Endothelial cell of umbilical vein (primary cell): ENCODE results near the gene YIPF1. TPM values are rescaled to one million over a fixed set of nuclear protein-coding genes. Genes with fewer than 3 reads are reported as not detected.

Experiments used
- BruUV-seq: library from RNA; stranded (reverse); fragments of 400-500 nt; replicated peaks from 2 replicates; lab custom pipeline; 2021; lab: Mats Ljungman, UMichigan
- CTCF ChIA-PET: fragments of 300-600, 350-600 bp; sonication (Branson Sonifier 250); formaldehyde crosslinking; loops from one replicate; lab custom pipeline; 2021; ENCODE audit warnings: antibody characterized with exemption, inconsistent platforms; lab: Charles Lee
- POLR2A ChIA-PET: fragments of 300-600, 350-600 bp; sonication (Branson Sonifier 250); formaldehyde crosslinking; loops from one replicate; lab custom pipeline; 2021; ENCODE audit warnings: antibody characterized with exemption, inconsistent platforms; lab: Charles Lee
- DNase-seq: peaks from one replicate; pipeline ENCODE4 v3.0.0-alpha.2; 2011; ENCODE audit warnings: low read depth, low spot score
- FAIRE-seq: peaks from 2 replicates; lab custom pipeline; 2011; peaks lifted over from hg19 to GRCh38; lab: Jason Lieb, UNC
- H2AFZ ChIP-seq: 2 replicates; pipeline ENCODE4 v1.6.0; 2012; ENCODE audit warnings: low read depth, low read length, control low read depth, inconsistent platforms
- H3K27ac ChIP-seq: 2 replicates; pipeline ENCODE4 v1.5.1; 2011; ENCODE audit warnings: low read depth, mild to moderate bottlenecking, control low read depth, low read length, moderate library complexity; ENCODE audit not compliant: insufficient read depth
- H3K27me3 ChIP-seq, 2 experiments: 2 replicates each; pipeline versions ENCODE4 v1.6.0 to v1.6.1; 2011; ENCODE audit warnings: low read length in 2 of 2, mixed read lengths in 1 of 2; ENCODE audit not compliant: control insufficient read depth in 2 of 2, insufficient read depth in 2 of 2
- H3K36me3 ChIP-seq, 2 experiments: 2 replicates in 1 of 2; 3 replicates in 1 of 2; pipeline ENCODE4 v1.5.1; 2011; ENCODE audit warnings: low read length in 2 of 2, mild to moderate bottlenecking in 1 of 2, moderate library complexity in 1 of 2; ENCODE audit not compliant: control insufficient read depth in 2 of 2, insufficient read depth in 2 of 2; ENCODE audit errors: extremely low read depth in 1 of 2
- H3K4me1 ChIP-seq: 3 replicates; pipeline ENCODE4 v1.5.1; 2011; ENCODE audit warnings: mild to moderate bottlenecking, low read length; ENCODE audit not compliant: control insufficient read depth, insufficient read depth; ENCODE audit errors: extremely low read depth
- H3K4me2 ChIP-seq: 2 replicates; pipeline ENCODE4 v1.6.1; 2011; ENCODE audit warnings: low read length, control low read depth, mixed read lengths; ENCODE audit not compliant: insufficient read depth
- H3K4me3 ChIP-seq, 3 experiments: fragments of 200-600 bp in 1 of 3; sonication (generic), shearing (Covaris generic) in 1 of 3; replicated peaks in 1 of 3; 2 replicates each; pipeline ENCODE4 v1.5.1; 2011 to 2016; ENCODE audit warnings: control low read depth in 3 of 3, low read length in 3 of 3, mild to moderate bottlenecking in 2 of 3, inconsistent platforms in 1 of 3, low read depth in 1 of 3, moderate library complexity in 1 of 3; ENCODE audit not compliant: insufficient read depth in 1 of 3
- H3K79me2 ChIP-seq: 2 replicates; pipeline ENCODE4 v1.6.0; 2012; ENCODE audit warnings: low read length, inconsistent platforms; ENCODE audit not compliant: control insufficient read depth, insufficient read depth
- H3K9ac ChIP-seq: replicated peaks from 2 replicates; pipeline ENCODE3; 2011; ENCODE audit warnings: low read length, control low read depth; ENCODE audit not compliant: insufficient read depth; ENCODE audit errors: extremely low read depth
- H3K9me1 ChIP-seq: replicated peaks from 3 replicates; pipeline ENCODE4 v1.6.0; 2011; ENCODE audit warnings: mild to moderate bottlenecking, low read length; ENCODE audit not compliant: control insufficient read depth, insufficient read depth; ENCODE audit errors: extremely low read depth
- H3K9me3 ChIP-seq: replicated peaks from 2 replicates; pipeline ENCODE4 v1.5.1; 2012; ENCODE audit warnings: low read length, inconsistent platforms; ENCODE audit not compliant: control insufficient read depth, insufficient read depth
- H4K20me1 ChIP-seq: replicated peaks from 2 replicates; pipeline ENCODE3; 2011; ENCODE audit warnings: mild to moderate bottlenecking, low read length; ENCODE audit not compliant: control insufficient read depth, insufficient read depth; ENCODE audit errors: extremely low read depth
- CTCF ChIP-seq, 2 donors: IDR thresholded peaks; 1 replicate in 1 of 2; 2 replicates in 1 of 2; pipeline ENCODE4 v1.5.1; 2011; ENCODE audit warnings: low read length in 2 of 2, mild to moderate bottlenecking in 2 of 2, moderate library complexity in 2 of 2, control low read depth in 1 of 2, inconsistent platforms in 1 of 2, low read depth in 1 of 2; ENCODE audit not compliant: insufficient read depth in 1 of 2; ENCODE audit errors: extremely low read depth in 1 of 2
- EZH2 ChIP-seq: IDR thresholded peaks from 2 replicates; pipeline ENCODE4 v1.6.1; 2012; ENCODE audit warnings: borderline replicate concordance, low read depth, mild to moderate bottlenecking, moderate library complexity, low read length, inconsistent platforms; ENCODE audit not compliant: severe bottlenecking
- FOS ChIP-seq: IDR thresholded peaks from 2 replicates; pipeline ENCODE4 v1.6.1; 2011; ENCODE audit warnings: mild to moderate bottlenecking, low read length, moderate library complexity, borderline replicate concordance; ENCODE audit not compliant: insufficient read depth
- GATA2 ChIP-seq: IDR thresholded peaks from 2 replicates; pipeline ENCODE4 v1.7.0; 2011; ENCODE audit warnings: low read depth, mild to moderate bottlenecking, moderate library complexity, mixed read lengths, low read length; ENCODE audit not compliant: insufficient read length, insufficient read depth
- JUN ChIP-seq: IDR thresholded peaks from 2 replicates; pipeline ENCODE4 v1.6.1; 2011; ENCODE audit warnings: borderline replicate concordance, low read depth; ENCODE audit not compliant: insufficient read length, insufficient read depth
- MAX ChIP-seq: IDR thresholded peaks from 2 replicates; pipeline ENCODE4 v1.6.1; 2011; ENCODE audit not compliant: insufficient read depth, insufficient read length
- MYC ChIP-seq: IDR thresholded peaks from one replicate; pipeline ENCODE4 v1.6.1; 2011; ENCODE audit warnings: mild to moderate bottlenecking, low read depth, low read length
- POLR2A ChIP-seq: IDR thresholded peaks from 2 replicates; pipeline ENCODE4 v1.6.1; 2012; ENCODE audit warnings: low read depth, mild to moderate bottlenecking, control low read depth, low read length
- POLR2AphosphoS5 ChIP-seq: IDR thresholded peaks from 2 replicates; pipeline ENCODE4 v1.6.1; 2012; ENCODE audit warnings: low read depth, mild to moderate bottlenecking, control low read depth, low read length, moderate library complexity; ENCODE audit not compliant: insufficient read depth
- dilution Hi-C: fragments of 300-500 bp; cut with MboI; formaldehyde crosslinking; loops from one replicate; pipeline ENCODE4 v1.15.0; 2019; ENCODE audit warnings: low sequenced_read_pairs; ENCODE audit not compliant: extremely low pct_ligation_motif_present
- intact Hi-C: fragments of 100-400 bp; cut with micrococcal nuclease; formaldehyde crosslinking; loops from one replicate; pipeline ENCODE4 v1.10.0; 2022
- polyA plus RNA-seq, 4 experiments: library from polyadenylated mRNA; depleted of rRNA in 3 of 4; stranded (reverse) in 3 of 4; unstranded in 1 of 4; fragments of >200 nt; gene quantifications; 2 replicates each; pipeline versions ENCODE4 v1.2.1 to v1.2.3, GENCODE V29; 2011 to 2012; ENCODE audit warnings: missing spikeins in 1 of 4
- total RNA-seq: library from RNA; stranded (reverse); gene quantifications from 2 replicates; pipeline ENCODE4 v1.2.3, GENCODE V29; 2021

Gene YIPF1
- total and polyA plus RNA-seq, 2 donors (not counting 3 experiments of a cell fraction or from before 2014, with no cell fraction given): 14.8 to 26.2 TPM

- Histone ChIP-seq H3K9me1 (no peaks in the 10 kb centered on the region), H3K79me2 (no peaks in the 10 kb centered on the region), H4K20me1 (no peaks in the 10 kb centered on the region), H3K27ac (no peak overlapping the region), H3K36me3 (peaks cover 3% of the 10 kb centered on the region in 2 experiments), H3K9ac (no peak overlapping the region), H3K9me3 (no peaks in the 10 kb centered on the region), H3K4me1 (no peaks in the 10 kb centered on the region), H3K27me3 (no peaks in the 10 kb centered on the region), H3K4me3 (no peak overlapping the region), H2AFZ (no peak overlapping the region), H3K4me2 (no peak overlapping the region)
- no peak for DNase-seq
- POLR2A ChIA-PET: no interaction called here
- CTCF ChIA-PET: interaction anchor here (1.1 to 1.8 kb wide), 5 partner anchors 14 to 53 kb away, joined by 3 to 7 read pairs (median 4); no protein-coding TSS in a partner anchor
- intact Hi-C loops (no loop called here), dilution Hi-C loops (no loop called here)
- no peak for TF ChIP-seq JUN
- TF ChIP-seq POLR2AphosphoS5: no peak
- TF ChIP-seq FOS: no peak
- no peak for TF ChIP-seq MYC
- no peak for TF ChIP-seq CTCF (IDR thresholded peaks at IDR 0.05; ENCODE audit: extremely low read depth in 1 of 2, insufficient read depth in 1 of 2, low read depth in 1 of 2, low read length in 2 of 2)
- no peak for TF ChIP-seq MAX
- no peak for TF ChIP-seq GATA2
- no peak for TF ChIP-seq POLR2A
- TF ChIP-seq EZH2: no peak
- no peak for FAIRE-seq
- no TSS peak for BruUV-seq
Observed at GRCh38 chr1:53913352-53914033, 23.9 kb upstream of the YIPF1 start.
